Measurements from ENCODE around the gene PPP2R2B. TPM values are rescaled to one million over a fixed set of nuclear protein-coding genes. Genes with fewer than 3 reads are reported as not detected.

The PPP2R2B gene
- total and polyA plus RNA-seq, 2 donors (not counting 1 experiment from before 2014, with no cell fraction given): 0.67 to 1.5 TPM

DNA sequence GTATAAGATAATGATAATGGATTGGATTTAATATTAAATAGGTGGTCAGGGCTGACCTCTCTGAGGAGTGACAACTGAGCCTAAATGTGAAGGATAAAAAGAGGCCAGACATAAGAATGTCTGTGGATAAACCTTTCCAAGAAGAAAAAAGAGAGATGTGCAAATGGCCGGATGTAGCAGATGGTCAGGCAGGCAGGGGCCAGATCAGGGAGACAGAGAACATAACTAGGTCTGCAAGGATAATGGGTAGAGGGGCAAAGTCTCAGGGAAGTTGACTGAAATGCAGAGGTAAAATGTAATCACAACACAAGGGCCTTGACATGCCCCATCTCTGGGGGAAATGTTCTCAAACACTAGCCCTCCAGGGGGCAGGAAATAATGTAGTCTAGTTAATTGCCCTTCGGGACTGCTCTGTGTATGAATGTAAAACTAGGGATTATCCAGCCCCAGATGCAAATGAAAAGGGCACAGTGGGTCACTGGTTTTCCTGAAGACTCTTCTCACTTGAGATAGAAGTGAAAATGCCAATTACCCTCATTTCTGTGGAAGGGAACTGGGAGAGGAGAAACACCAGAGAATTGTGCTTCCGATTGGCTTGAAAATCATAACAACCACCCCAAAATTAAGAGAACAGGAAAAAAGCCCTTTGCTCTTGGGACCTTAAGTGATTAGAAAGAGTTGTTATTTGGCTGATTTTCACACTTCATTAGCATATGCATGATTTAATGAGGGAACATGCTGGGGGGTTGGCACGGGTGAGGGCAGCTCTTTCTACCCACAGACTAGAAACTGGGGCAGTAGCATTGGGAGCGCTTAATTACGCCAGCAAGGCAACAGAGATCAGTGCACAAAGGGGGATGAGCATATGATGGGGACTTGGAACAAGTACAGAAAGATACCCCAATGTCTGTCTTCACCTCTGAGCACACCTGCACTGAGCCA is 88.6 kb downstream of the PPP2R2B start:
- Histone ChIP-seq H3K4me1 (ENCODE audit: control insufficient read depth, extremely low read depth, insufficient read depth, low read length) (no peaks in the 10 kb centered on the region), H3K27me3 (ENCODE audit: control insufficient read depth, insufficient read depth, low read length) (no peaks in the 10 kb centered on the region), H3K9me3 (ENCODE audit: control insufficient read depth, insufficient read depth, low read depth, low read length) (no peaks in the 10 kb centered on the region), H4K20me1 (ENCODE audit: control insufficient read depth, extremely low read depth, insufficient read depth, low read length) (no peaks in the 10 kb centered on the region), H3K4me3 (replicated peaks in 1 of 4; ENCODE audit: control extremely low read depth in 1 of 4, insufficient read depth in 1 of 4, low read depth in 3 of 4, low read length in 4 of 4) (no peak overlapping the region), H2AFZ (ENCODE audit: low read length) (no peak overlapping the region), H3K9ac (ENCODE audit: insufficient read depth, low read length) (no peak overlapping the region), H3K36me3 (ENCODE audit: control insufficient read depth, insufficient read depth, low read length) (no peaks in the 10 kb centered on the region), H3K79me2 (ENCODE audit: control insufficient read depth, insufficient read depth, low read length) (no peaks in the 10 kb centered on the region), H3K4me2 (ENCODE audit: extremely low read depth, insufficient read depth, low read length) (no peak overlapping the region), H3K27ac (ENCODE audit: insufficient read depth, low read length) (no peak overlapping the region)
- DNase-seq (ENCODE audit: low read depth in 2 of 2): no peak
- TF ChIP-seq, protein P1, sequence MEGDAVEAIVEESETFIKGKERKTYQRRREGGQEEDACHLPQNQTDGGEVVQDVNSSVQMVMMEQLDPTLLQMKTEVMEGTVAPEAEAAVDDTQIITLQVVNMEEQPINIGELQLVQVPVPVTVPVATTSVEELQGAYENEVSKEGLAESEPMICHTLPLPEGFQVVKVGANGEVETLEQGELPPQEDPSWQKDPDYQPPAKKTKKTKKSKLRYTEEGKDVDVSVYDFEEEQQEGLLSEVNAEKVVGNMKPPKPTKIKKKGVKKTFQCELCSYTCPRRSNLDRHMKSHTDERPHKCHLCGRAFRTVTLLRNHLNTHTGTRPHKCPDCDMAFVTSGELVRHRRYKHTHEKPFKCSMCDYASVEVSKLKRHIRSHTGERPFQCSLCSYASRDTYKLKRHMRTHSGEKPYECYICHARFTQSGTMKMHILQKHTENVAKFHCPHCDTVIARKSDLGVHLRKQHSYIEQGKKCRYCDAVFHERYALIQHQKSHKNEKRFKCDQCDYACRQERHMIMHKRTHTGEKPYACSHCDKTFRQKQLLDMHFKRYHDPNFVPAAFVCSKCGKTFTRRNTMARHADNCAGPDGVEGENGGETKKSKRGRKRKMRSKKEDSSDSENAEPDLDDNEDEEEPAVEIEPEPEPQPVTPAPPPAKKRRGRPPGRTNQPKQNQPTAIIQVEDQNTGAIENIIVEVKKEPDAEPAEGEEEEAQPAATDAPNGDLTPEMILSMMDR (conservative IDR thresholded peaks at IDR 0.05 in 1 of 2, IDR thresholded peaks at IDR 0.05 in 1 of 2; ENCODE audit: low read depth in 1 of 2, low read length in 2 of 2): no peak
- no peak for TF ChIP-seq EZH2 (IDR thresholded peaks at IDR 0.05; ENCODE audit: low read length, missing control alignments)

DNA sequence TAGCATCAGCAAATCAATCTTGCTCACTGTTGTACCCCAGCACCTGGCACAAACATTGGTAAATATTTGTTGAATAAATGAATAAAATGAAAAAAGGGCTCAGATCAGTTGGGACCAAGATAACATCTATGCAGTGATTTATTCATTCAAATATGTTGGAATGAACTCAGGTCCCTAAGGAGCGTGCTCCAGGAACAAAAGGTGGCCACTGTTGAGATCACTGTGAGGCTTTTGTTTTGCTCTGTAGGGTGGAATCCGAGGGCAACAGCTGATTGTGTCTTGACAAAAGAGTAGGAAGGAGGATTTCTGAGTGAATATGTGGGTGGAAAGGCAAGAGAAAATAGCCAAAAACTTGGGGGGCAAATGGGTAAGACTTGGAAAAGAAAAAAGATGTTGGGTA is 89.7 kb downstream of the PPP2R2B start:
- Histone ChIP-seq H3K79me2 (ENCODE audit: control insufficient read depth, insufficient read depth, low read length) (no peaks in the 10 kb centered on the region), H3K4me1 (ENCODE audit: control insufficient read depth, extremely low read depth, insufficient read depth, low read length) (no peaks in the 10 kb centered on the region), H3K27me3 (ENCODE audit: control insufficient read depth, insufficient read depth, low read length) (no peaks in the 10 kb centered on the region)

DNA sequence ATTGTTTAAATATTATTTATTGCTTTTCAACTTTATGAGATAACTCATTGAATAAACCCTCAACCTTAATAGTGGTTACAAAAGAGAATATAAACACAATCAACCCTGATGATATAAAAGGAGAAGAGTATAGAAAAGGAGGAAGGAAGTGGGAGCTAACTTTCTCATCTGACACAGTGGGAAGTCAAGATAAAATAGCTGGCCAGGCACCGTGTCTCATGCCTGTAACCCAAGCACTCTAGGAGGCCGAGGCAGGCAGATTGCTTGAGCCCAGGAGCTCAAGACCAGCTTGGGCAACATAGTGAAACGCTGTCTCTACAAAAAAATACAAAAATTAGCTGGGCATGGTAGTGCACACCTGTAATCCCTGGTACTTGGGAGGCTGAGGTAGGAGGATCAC is 93.5 kb downstream of the PPP2R2B start:
- Histone ChIP-seq H3K79me2 (ENCODE audit: control insufficient read depth, insufficient read depth, low read length) (no peaks in the 10 kb centered on the region), H3K4me1 (ENCODE audit: control insufficient read depth, extremely low read depth, insufficient read depth, low read length) (no peaks in the 10 kb centered on the region), H3K27ac (ENCODE audit: insufficient read depth, low read length) (no peak overlapping the region), H2AFZ (ENCODE audit: low read length) (no peak overlapping the region), H3K36me3 (ENCODE audit: control insufficient read depth, insufficient read depth, low read length) (no peaks in the 10 kb centered on the region), H3K4me3 (replicated peaks in 1 of 4; ENCODE audit: control extremely low read depth in 1 of 4, insufficient read depth in 1 of 4, low read depth in 3 of 4, low read length in 4 of 4) (no peak overlapping the region), H3K4me2 (ENCODE audit: extremely low read depth, insufficient read depth, low read length) (no peak overlapping the region), H3K9me3 (ENCODE audit: control insufficient read depth, insufficient read depth, low read depth, low read length) (no peaks in the 10 kb centered on the region), H4K20me1 (ENCODE audit: control insufficient read depth, extremely low read depth, insufficient read depth, low read length) (no peaks in the 10 kb centered on the region), H3K9ac (ENCODE audit: insufficient read depth, low read length) (no peak overlapping the region), H3K27me3 (ENCODE audit: control insufficient read depth, insufficient read depth, low read length) (no peaks in the 10 kb centered on the region)
- DNase-seq (ENCODE audit: low read depth in 2 of 2): no peak
- no peak for TF ChIP-seq EZH2 (IDR thresholded peaks at IDR 0.05; ENCODE audit: low read length, missing control alignments)
- TF ChIP-seq, protein P1 (conservative IDR thresholded peaks at IDR 0.05 in 1 of 2, IDR thresholded peaks at IDR 0.05 in 1 of 2; ENCODE audit: low read depth in 1 of 2, low read length in 2 of 2): no peak

More for the DNA sequence above, 89.7 kb downstream of the PPP2R2B start:
- no peak for DNase-seq (ENCODE audit: low read depth in 2 of 2)
- no peaks in the 10 kb centered on the region for H3K36me3 ChIP-seq (ENCODE audit: control insufficient read depth, insufficient read depth, low read length)
- H4K20me1 ChIP-seq (ENCODE audit: control insufficient read depth, extremely low read depth, insufficient read depth, low read length): no peaks in the 10 kb centered on the region
- no peak overlapping the region for H3K9ac ChIP-seq (ENCODE audit: insufficient read depth, low read length)
- H3K9me3 ChIP-seq (ENCODE audit: control insufficient read depth, insufficient read depth, low read depth, low read length): no peaks in the 10 kb centered on the region
- no peak overlapping the region for H2AFZ ChIP-seq (ENCODE audit: low read length)
- H3K27ac ChIP-seq (ENCODE audit: insufficient read depth, low read length): no peak overlapping the region
- H3K4me2 ChIP-seq (ENCODE audit: extremely low read depth, insufficient read depth, low read length): no peak overlapping the region
- TF ChIP-seq EZH2 (IDR thresholded peaks at IDR 0.05; ENCODE audit: low read length, missing control alignments): no peak
- TF ChIP-seq, protein P1 (conservative IDR thresholded peaks at IDR 0.05 in 1 of 2, IDR thresholded peaks at IDR 0.05 in 1 of 2; ENCODE audit: low read depth in 1 of 2, low read length in 2 of 2): no peak
- no peak overlapping the region for H3K4me3 ChIP-seq (replicated peaks in 1 of 4; ENCODE audit: control extremely low read depth in 1 of 4, insufficient read depth in 1 of 4, low read depth in 3 of 4, low read length in 4 of 4)

Data from fibroblast of lung (primary cell).